WTC11 (cell line): ENCODE results near the gene PUSL1. TPM values are rescaled to one million over a fixed set of nuclear protein-coding genes. Genes with fewer than 3 reads are reported as not detected.

Experiments
- ATAC-seq: fragments of 200-7000 bp; cut with Tn5 transposase; 2 replicates; pipeline ENCODE4 v1.10.0; 2021; ENCODE audit warnings: mild to moderate bottlenecking, moderate library complexity
- CTCF ChIA-PET: fragments of 300-600 bp; sonication (Branson Sonifier 250); formaldehyde crosslinking; loops from one replicate; lab custom pipeline; 2021; ENCODE audit warnings: antibody characterized with exemption; lab: Charles Lee
- POLR2A ChIA-PET: fragments of 350-600 bp; sonication (Branson Sonifier 250); formaldehyde crosslinking; loops from one replicate; lab custom pipeline; 2021; ENCODE audit warnings: antibody characterized with exemption; lab: Charles Lee
- DNase-seq: peaks from one replicate; pipeline ENCODE4 v3.0.0; 2021; ENCODE audit warnings: low spot score
- H3K27ac Mint-ChIP-seq: 2 replicates; pipeline ENCODE4 v1.8.0; 2021; ENCODE audit warnings: mixed read lengths
- H3K27me3 Mint-ChIP-seq: 2 replicates; pipeline ENCODE4 v1.8.0; 2021; ENCODE audit warnings: low read depth, mild to moderate bottlenecking, moderate library complexity, mixed read lengths
- H3K36me3 Mint-ChIP-seq: 2 replicates; pipeline ENCODE4 v1.8.0; 2021; ENCODE audit warnings: mixed read lengths
- H3K4me1 Mint-ChIP-seq: 2 replicates; pipeline ENCODE4 v1.8.0; 2022; ENCODE audit warnings: mixed read lengths
- H3K4me3 Mint-ChIP-seq: 2 replicates; pipeline ENCODE4 v1.8.0; 2021; ENCODE audit warnings: mild to moderate bottlenecking, moderate library complexity, mixed read lengths
- H3K9me3 Mint-ChIP-seq: 2 replicates; pipeline ENCODE4 v1.8.0; 2021; ENCODE audit warnings: mixed read lengths
- ERG ChIP-seq: fragments of 250-450 bp; sonication (Bioruptor Pico); IDR thresholded peaks from 2 replicates; pipeline ENCODE4 v1.8.0; 2021; ENCODE audit warnings: mild to moderate bottlenecking
- HMGXB4 ChIP-seq: sonication (generic); formaldehyde crosslinking; IDR thresholded peaks from 2 replicates; pipeline ENCODE4 v1.8.1; 2023; ENCODE audit warnings: mild to moderate bottlenecking, moderate library complexity, missing genetic modification reagents
- JUN ChIP-seq: sonication (generic); formaldehyde crosslinking; IDR thresholded peaks from 2 replicates; pipeline ENCODE4 v1.8.0; 2023; ENCODE audit warnings: mild to moderate bottlenecking, missing genetic modification reagents
- NR2C2 ChIP-seq: sonication (generic); formaldehyde crosslinking; IDR thresholded peaks from 2 replicates; pipeline ENCODE4 v1.8.0; 2022; ENCODE audit warnings: mild to moderate bottlenecking, missing genetic modification reagents
- PREB ChIP-seq: sonication (generic); formaldehyde crosslinking; IDR thresholded peaks from 2 replicates; pipeline ENCODE4 v1.8.1; 2022; ENCODE audit warnings: mild to moderate bottlenecking, missing genetic modification reagents, moderate library complexity, borderline replicate concordance
- PRRX2 ChIP-seq: fragments of 250-450 bp; sonication (Bioruptor Pico); IDR thresholded peaks from 2 replicates; pipeline ENCODE4 v1.8.0; 2021; ENCODE audit warnings: mild to moderate bottlenecking
- SMAD3 ChIP-seq: sonication (generic); formaldehyde crosslinking; IDR thresholded peaks from 2 replicates; pipeline ENCODE4 v1.8.0; 2022; ENCODE audit warnings: missing genetic modification reagents, mild to moderate bottlenecking, borderline replicate concordance
- STAT6 ChIP-seq: sonication (generic); formaldehyde crosslinking; conservative IDR thresholded peaks from 2 replicates; pipeline ENCODE4 v1.8.1; 2023; ENCODE audit warnings: mild to moderate bottlenecking, low read depth, missing genetic modification reagents, moderate library complexity
- TP53 ChIP-seq: sonication (generic); formaldehyde crosslinking; IDR thresholded peaks from 2 replicates; pipeline ENCODE4 v1.8.1; 2023; ENCODE audit warnings: mild to moderate bottlenecking, missing genetic modification reagents
- USF1 ChIP-seq: sonication (generic); formaldehyde crosslinking; IDR thresholded peaks from 2 replicates; pipeline ENCODE4 v1.8.0; 2022; ENCODE audit warnings: mild to moderate bottlenecking, missing genetic modification reagents
- ZBTB21 ChIP-seq: sonication (generic); formaldehyde crosslinking; IDR thresholded peaks from 2 replicates; pipeline ENCODE4 v1.8.1; 2023; ENCODE audit warnings: mild to moderate bottlenecking, missing genetic modification reagents, borderline replicate concordance
- ZNF121 ChIP-seq: sonication (generic); formaldehyde crosslinking; IDR thresholded peaks from 2 replicates; pipeline ENCODE4 v1.8.0; 2023; ENCODE audit warnings: missing genetic modification reagents
- ZNF416 ChIP-seq: fragments of 250-450 bp; sonication (Bioruptor Pico); IDR thresholded peaks from 2 replicates; pipeline ENCODE4 v1.9.0; 2021; ENCODE audit warnings: mild to moderate bottlenecking, inconsistent platforms
- ZNF425 ChIP-seq: fragments of 250-450 bp; sonication (Bioruptor Pico); conservative IDR thresholded peaks from 2 replicates; pipeline ENCODE4 v1.9.0; 2021; ENCODE audit warnings: mild to moderate bottlenecking
- total RNA-seq: library from RNA; stranded (reverse); gene quantifications from 3 replicates; pipeline ENCODE4 v1.2.3, GENCODE V29; 2021
- TF ChIP-seq, protein P1 (sequence below): sonication (generic); formaldehyde crosslinking; IDR thresholded peaks from 2 replicates; pipeline ENCODE4 v1.8.0; 2023; ENCODE audit warnings: missing genetic modification reagents, mild to moderate bottlenecking, borderline replicate concordance
- TF ChIP-seq, protein P2 (sequence below): fragments of 250-450 bp; sonication (Bioruptor Pico); IDR thresholded peaks from 2 replicates; pipeline ENCODE4 v1.9.0; 2021; ENCODE audit warnings: mild to moderate bottlenecking
- TF ChIP-seq, protein P3 (sequence below): sonication (generic); formaldehyde crosslinking; IDR thresholded peaks from 2 replicates; pipeline ENCODE4 v1.8.1; 2023; ENCODE audit warnings: mild to moderate bottlenecking, missing genetic modification reagents

PUSL1 gene
- total RNA-seq, 1 experiment from 2014 or later = 51.5 TPM

GRCh38 chr1:1310109-1310385 is 1.6 kb downstream of the PUSL1 start:
- Mint-ChIP-seq H3K27me3 (peaks cover 6% of the 10 kb centered on the region; the same call in 1 of the 2 replicates), H3K9me3 (no peaks in the 10 kb centered on the region), H3K4me3 (peak overlapping the region; percentile 70; the same call in 1 of the 2 replicates), H3K4me1 (peaks cover 20% of the 10 kb centered on the region), H3K36me3 (peaks cover 13% of the 10 kb centered on the region), H3K27ac (no peak overlapping the region)
- ATAC-seq = no peak
- ChIA-PET POLR2A (interaction anchor here (1.1 to 1.2 kb wide), 2 partner anchors 65 to 296 kb away, joined by 3 read pairs; partner anchors contain the start of gene AURKAIP1), CTCF (interaction anchor here (1.8 to 3.2 kb wide), 2 partner anchors 10 to 19 kb away, joined by 6 to 17 read pairs; no protein-coding TSS in a partner anchor)
- DNase-seq = no peak
- no peak for TF ChIP-seq ZNF425
- no peak for TF ChIP-seq USF1 (CRISPR knock-in tag)
- TF ChIP-seq ZNF416 (CRISPR knock-in tag) = no peak
- TF ChIP-seq ZNF121 = no peak
- no peak for TF ChIP-seq STAT6
- TF ChIP-seq ERG (CRISPR knock-in tag) = no peak
- TF ChIP-seq PREB (CRISPR knock-in tag) = no peak
- TF ChIP-seq TP53 (CRISPR knock-in tag) = no peak
- TF ChIP-seq, protein P1, sequence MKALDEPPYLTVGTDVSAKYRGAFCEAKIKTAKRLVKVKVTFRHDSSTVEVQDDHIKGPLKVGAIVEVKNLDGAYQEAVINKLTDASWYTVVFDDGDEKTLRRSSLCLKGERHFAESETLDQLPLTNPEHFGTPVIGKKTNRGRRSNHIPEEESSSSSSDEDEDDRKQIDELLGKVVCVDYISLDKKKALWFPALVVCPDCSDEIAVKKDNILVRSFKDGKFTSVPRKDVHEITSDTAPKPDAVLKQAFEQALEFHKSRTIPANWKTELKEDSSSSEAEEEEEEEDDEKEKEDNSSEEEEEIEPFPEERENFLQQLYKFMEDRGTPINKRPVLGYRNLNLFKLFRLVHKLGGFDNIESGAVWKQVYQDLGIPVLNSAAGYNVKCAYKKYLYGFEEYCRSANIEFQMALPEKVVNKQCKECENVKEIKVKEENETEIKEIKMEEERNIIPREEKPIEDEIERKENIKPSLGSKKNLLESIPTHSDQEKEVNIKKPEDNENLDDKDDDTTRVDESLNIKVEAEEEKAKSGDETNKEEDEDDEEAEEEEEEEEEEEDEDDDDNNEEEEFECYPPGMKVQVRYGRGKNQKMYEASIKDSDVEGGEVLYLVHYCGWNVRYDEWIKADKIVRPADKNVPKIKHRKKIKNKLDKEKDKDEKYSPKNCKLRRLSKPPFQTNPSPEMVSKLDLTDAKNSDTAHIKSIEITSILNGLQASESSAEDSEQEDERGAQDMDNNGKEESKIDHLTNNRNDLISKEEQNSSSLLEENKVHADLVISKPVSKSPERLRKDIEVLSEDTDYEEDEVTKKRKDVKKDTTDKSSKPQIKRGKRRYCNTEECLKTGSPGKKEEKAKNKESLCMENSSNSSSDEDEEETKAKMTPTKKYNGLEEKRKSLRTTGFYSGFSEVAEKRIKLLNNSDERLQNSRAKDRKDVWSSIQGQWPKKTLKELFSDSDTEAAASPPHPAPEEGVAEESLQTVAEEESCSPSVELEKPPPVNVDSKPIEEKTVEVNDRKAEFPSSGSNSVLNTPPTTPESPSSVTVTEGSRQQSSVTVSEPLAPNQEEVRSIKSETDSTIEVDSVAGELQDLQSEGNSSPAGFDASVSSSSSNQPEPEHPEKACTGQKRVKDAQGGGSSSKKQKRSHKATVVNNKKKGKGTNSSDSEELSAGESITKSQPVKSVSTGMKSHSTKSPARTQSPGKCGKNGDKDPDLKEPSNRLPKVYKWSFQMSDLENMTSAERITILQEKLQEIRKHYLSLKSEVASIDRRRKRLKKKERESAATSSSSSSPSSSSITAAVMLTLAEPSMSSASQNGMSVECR (CRISPR knock-in tag) = no peak
- TF ChIP-seq NR2C2 = no peak
- TF ChIP-seq HMGXB4 (CRISPR knock-in tag) = no peak
- TF ChIP-seq, protein P2, sequence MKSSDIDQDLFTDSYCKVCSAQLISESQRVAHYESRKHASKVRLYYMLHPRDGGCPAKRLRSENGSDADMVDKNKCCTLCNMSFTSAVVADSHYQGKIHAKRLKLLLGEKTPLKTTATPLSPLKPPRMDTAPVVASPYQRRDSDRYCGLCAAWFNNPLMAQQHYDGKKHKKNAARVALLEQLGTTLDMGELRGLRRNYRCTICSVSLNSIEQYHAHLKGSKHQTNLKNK (CRISPR knock-in tag) = no peak
- no peak for TF ChIP-seq SMAD3
- TF ChIP-seq, protein P3, sequence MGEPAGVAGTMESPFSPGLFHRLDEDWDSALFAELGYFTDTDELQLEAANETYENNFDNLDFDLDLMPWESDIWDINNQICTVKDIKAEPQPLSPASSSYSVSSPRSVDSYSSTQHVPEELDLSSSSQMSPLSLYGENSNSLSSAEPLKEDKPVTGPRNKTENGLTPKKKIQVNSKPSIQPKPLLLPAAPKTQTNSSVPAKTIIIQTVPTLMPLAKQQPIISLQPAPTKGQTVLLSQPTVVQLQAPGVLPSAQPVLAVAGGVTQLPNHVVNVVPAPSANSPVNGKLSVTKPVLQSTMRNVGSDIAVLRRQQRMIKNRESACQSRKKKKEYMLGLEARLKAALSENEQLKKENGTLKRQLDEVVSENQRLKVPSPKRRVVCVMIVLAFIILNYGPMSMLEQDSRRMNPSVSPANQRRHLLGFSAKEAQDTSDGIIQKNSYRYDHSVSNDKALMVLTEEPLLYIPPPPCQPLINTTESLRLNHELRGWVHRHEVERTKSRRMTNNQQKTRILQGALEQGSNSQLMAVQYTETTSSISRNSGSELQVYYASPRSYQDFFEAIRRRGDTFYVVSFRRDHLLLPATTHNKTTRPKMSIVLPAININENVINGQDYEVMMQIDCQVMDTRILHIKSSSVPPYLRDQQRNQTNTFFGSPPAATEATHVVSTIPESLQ (CRISPR knock-in tag) = no peak
- TF ChIP-seq PRRX2 = no peak
- no peak for TF ChIP-seq ZBTB21
- no peak for TF ChIP-seq JUN (CRISPR knock-in tag)
